ENCODE data around the gene PDE4B. TPM values are rescaled to one million over a fixed set of nuclear protein-coding genes. Genes with fewer than 3 reads are reported as not detected.
"Not testable (repeated sequence)": the region's sequence is repeated elsewhere in the genome, so short reads cannot be mapped to it uniquely, and the experiment has no call there.

Gene PDE4B
- total RNA-seq, 4 donors from 2014 or later = 0.08 to 6.7 (median 3.4) TPM

GRCh38 chr1:66400660-66401059, 608.0 kb downstream of the PDE4B start:
- Histone ChIP-seq H3K4me1 (peaks cover 1 to 30% (median 14%) of the 10 kb centered on the region in 3 donors), H3K36me3 (no peaks in the 10 kb centered on the region), H3K27ac (no peak overlapping the region), H3K27me3 (no peaks in the 10 kb centered on the region), H3K4me3 (no peak overlapping the region), H3K9me3 (no peaks in the 10 kb centered on the region)
- no peak for DNase-seq
- WGBS, 2 donors = 68 to 77% methylated on average over 4 of the region's 4 CpGs
- intact Hi-C loops (cut with DNase I) = no loop called here
- TF ChIP-seq POLR2A (IDR thresholded peaks at IDR 0.05) (no peak), CTCF (IDR thresholded peaks at IDR 0.05) (no peak)

- intact Hi-C loops (cut with DNase I) = no loop called here
- H3K4me3 ChIP-seq = no peak overlapping the region
- H3K27ac ChIP-seq = no peak overlapping the region
- WGBS, 2 donors = 32 to 76% methylated on average over 2 of the region's 2 CpGs
- no peak for TF ChIP-seq CTCF (IDR thresholded peaks at IDR 0.05)
- no peak for TF ChIP-seq POLR2A (IDR thresholded peaks at IDR 0.05)
- DNase-seq = no peak
- H3K27me3 ChIP-seq = no peaks in the 10 kb centered on the region
- no peaks in the 10 kb centered on the region for H3K9me3 ChIP-seq
- H3K4me1 ChIP-seq = peaks cover 0 to 24% (median 14%) of the 10 kb centered on the region in 3 donors
- no peaks in the 10 kb centered on the region for H3K36me3 ChIP-seq
Observed at GRCh38 chr1:66401244-66401643, 608.5 kb downstream of the PDE4B start.

- WGBS, 2 donors = 40% methylated on average over 1 of the region's 1 CpG; no CpG with 5 or more reads in 1 of the 2 donors
- peak overlapping the region in 2 of 4 donors; percentile 15 to 68 for H3K27ac ChIP-seq
- intact Hi-C loops (cut with DNase I) = no loop called here
- H3K27me3 ChIP-seq = no peaks in the 10 kb centered on the region
- H3K36me3 ChIP-seq = no peaks in the 10 kb centered on the region
- TF ChIP-seq POLR2A (IDR thresholded peaks at IDR 0.05) = no peak
- H3K4me3 ChIP-seq = no peak overlapping the region
- peaks cover 0 to 23% (median 14%) of the 10 kb centered on the region in 3 donors for H3K4me1 ChIP-seq
- H3K9me3 ChIP-seq = no peaks in the 10 kb centered on the region
- no peak for DNase-seq
Observed at GRCh38 chr1:66402194-66402593, 609.5 kb downstream of the PDE4B start.

- Histone ChIP-seq H3K27ac (peak overlapping the region in 3 of 4 donors; percentile 1 to 68 (median 15)), H3K27me3 (no peaks in the 10 kb centered on the region), H3K36me3 (no peaks in the 10 kb centered on the region), H3K4me3 (no peak overlapping the region), H3K4me1 (peaks cover 0 to 23% (median 14%) of the 10 kb centered on the region in 3 donors), H3K9me3 (no peaks in the 10 kb centered on the region)
- TF ChIP-seq POLR2A (IDR thresholded peaks at IDR 0.05) (no peak), CTCF (IDR thresholded peaks at IDR 0.05) (no peak)
- intact Hi-C loops (cut with DNase I) = no loop called here
- DNase-seq = no peak
- WGBS, 2 donors = 75 to 85% methylated on average over 5 of the region's 5 CpGs
Observed at GRCh38 chr1:66403007-66403731, 610.5 kb downstream of the PDE4B start.

GRCh38 chr1:66405061-66405460, 612.4 kb downstream of the PDE4B start:
- Histone ChIP-seq H3K9me3 (no peaks in the 10 kb centered on the region), H3K4me1 (peaks cover 0 to 23% (median 14%) of the 10 kb centered on the region in 3 donors), H3K27ac (no peak overlapping the region), H3K27me3 (no peaks in the 10 kb centered on the region), H3K4me3 (no peak overlapping the region), H3K36me3 (no peaks in the 10 kb centered on the region)
- 76 to 78% methylated on average over 4 of the region's 4 CpGs for WGBS, 2 donors
- TF ChIP-seq POLR2A (IDR thresholded peaks at IDR 0.05) = no peak
- no peak for TF ChIP-seq CTCF (IDR thresholded peaks at IDR 0.05)
- no peak for DNase-seq
- intact Hi-C loops (cut with DNase I) = no loop called here

GRCh38 chr1:66411449-66411848, 618.8 kb downstream of the PDE4B start:
- H3K4me1 ChIP-seq; DNase-seq; H3K27me3 ChIP-seq; intact Hi-C loops (cut with DNase I); H3K9me3 ChIP-seq; H3K27ac ChIP-seq; H3K36me3 ChIP-seq; H3K4me3 ChIP-seq: not testable (repeated sequence)
- 48 to 89% methylated on average over 1 of the region's 1 CpG for WGBS, 2 donors

Measured in esophagus squamous epithelium (tissue), 5 donors.